ENCODE data around the gene CXCR1. TPM values are rescaled to one million over a fixed set of nuclear protein-coding genes. Genes with fewer than 3 reads are reported as not detected.
"Not testable (repeated sequence)": the region's sequence is repeated elsewhere in the genome, so short reads cannot be mapped to it uniquely, and the experiment has no call there.

The CXCR1 gene
- polyA plus RNA-seq (ENCODE audit: insufficient read length in 4 of 4): under 1 TPM in 1 of 4 donors, not detected in 3; 0.08 TPM

DNA sequence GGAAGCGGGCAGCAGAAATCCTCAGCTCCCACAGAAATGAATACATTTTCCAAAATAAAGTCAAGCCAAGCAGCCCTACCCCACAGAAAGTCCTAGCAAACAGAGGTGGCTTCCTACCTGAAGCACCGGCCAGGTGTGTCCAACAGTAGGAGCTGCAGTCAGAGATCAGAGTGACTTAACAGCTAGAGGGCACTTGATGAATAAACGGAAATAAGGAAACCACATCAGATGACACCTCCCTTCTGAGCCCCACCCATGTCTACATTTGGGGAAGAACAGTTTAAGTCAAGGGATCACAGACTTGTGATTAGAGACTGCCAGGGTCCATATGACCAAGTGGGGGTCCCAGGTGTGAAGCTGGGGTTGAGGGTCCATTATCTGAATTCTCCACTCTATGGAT, at the start of gene CXCR1:
Gene CXCR1, minus strand, starts transcription at position 172 of the 400 bp plus-strand sequence. CDS start 1,751 bp downstream, outside the sequence.
- no peak for DNase-seq (ENCODE audit: low read depth in 4 of 4, low spot score in 3 of 4)

DNA sequence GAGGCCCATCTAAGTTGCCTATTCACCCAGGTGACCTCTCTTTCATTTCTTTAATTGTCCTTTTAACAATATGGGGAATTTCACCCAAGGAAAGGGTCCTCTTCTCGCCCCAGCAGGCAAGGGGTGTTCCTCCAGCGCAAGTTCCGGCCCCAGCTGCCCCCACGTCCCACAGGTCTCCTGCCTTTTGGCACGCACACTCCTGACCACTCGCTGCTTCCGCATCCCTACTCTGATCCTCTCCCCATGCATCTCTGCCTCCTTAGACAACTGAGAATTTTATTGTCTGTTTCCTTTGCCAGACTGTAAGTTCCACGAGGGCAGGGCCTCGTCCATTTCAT, 49.5 kb upstream of the CXCR1 start:
- DNase-seq (ENCODE audit: low read depth in 4 of 4, low spot score in 3 of 4): no peak

- DNase-seq (ENCODE audit: low read depth in 4 of 4, low spot score in 3 of 4): no peak
Measured at GRCh38 chr2:218214116-218214515, 47.4 kb upstream of the CXCR1 start.

- DNase-seq (ENCODE audit: low read depth in 4 of 4, low spot score in 3 of 4): no peak
Measured at GRCh38 chr2:218209078-218209477, 42.3 kb upstream of the CXCR1 start.

DNA sequence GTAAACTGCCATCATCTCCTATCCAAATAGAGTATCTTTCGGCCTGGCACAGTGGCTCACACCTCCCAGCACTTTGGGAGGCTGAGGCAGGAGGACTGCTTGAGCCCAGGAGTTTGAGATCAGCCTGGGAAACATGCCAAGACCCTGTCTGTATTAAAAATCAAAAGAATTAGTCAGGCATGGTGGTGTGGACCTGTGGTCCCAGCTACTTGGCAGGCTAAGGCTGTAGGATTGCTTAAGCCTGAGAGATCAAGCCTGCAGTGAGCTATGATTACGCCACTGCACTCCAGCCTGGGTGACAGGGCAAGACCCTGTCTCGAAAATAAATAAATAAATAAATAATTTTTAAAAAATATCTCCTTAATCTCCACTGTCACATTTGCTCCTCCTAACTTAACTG, 35.5 kb upstream of the CXCR1 start:
- no peak for DNase-seq (ENCODE audit: low read depth in 4 of 4, low spot score in 3 of 4)

DNA sequence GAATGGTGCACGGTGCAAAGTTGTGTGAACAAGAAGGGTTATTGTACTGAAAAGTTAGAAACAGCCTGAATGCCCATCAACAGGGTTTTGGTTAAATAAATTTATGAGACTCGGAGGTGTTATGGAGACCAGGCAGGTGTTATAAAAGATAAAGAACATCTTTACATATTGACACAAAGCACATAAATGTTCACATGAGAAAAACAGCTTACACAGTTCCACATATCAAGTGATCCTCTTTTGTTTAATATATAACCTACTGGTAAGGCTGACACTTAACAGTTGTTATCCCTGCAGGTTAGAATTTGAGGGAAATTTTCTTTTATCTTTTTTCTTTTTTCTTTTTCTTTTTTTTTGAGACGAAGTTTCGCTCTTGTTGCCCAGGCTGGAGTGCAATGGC, 30.2 kb upstream of the CXCR1 start:
- DNase-seq (ENCODE audit: low read depth in 4 of 4, low spot score in 3 of 4): no peak

GRCh38 chr2:218194880-218195279, 28.1 kb upstream of the CXCR1 start:
- no peak for DNase-seq (ENCODE audit: low read depth in 4 of 4, low spot score in 3 of 4)

DNA sequence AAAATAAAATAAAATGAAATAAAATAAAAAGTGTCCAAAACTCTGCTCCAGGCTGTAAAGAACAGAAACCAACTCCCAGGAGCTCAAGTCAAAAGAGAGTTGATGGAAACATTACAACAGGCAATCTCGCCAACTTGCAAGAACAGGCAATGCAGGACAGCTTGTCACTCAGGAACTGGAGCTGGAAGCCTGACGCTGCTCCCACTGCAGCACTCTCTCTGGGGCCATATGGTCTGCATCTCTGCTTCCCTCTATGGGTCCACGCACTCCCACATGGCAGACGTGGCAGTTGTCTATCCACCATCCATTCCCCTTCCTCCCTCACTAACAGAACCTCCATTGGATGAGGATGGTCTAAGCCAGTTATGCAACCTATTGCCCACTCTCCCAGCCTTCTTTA, 26.9 kb upstream of the CXCR1 start:
- DNase-seq (ENCODE audit: low read depth in 4 of 4, low spot score in 3 of 4): no peak

DNA sequence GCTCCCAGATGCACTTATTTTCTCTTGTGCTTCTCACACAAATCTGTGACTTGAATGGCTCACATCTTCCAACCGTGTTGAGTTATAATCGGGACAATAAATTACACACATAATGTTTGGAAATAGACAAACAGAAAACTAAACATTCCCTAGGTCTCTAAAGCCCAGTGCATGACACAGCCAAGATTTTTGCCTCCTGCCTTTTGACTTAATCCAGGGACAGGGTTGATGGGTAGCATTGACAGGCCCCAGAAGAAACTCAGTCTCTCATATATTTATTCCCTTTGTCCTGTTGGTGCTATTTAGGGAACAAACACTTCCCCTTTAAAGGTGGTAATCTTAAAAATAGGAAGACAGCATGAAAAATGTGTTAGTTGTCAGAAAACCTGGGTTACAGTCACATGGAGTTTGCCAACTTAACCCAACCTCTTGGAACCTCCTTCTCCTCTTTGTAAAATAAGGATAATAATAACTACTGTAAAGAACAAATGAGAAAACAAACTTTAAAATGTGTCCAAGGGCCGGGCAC, 26.2 kb upstream of the CXCR1 start:
- DNase-seq (ENCODE audit: low read depth in 4 of 4, low spot score in 3 of 4): no peak

DNA sequence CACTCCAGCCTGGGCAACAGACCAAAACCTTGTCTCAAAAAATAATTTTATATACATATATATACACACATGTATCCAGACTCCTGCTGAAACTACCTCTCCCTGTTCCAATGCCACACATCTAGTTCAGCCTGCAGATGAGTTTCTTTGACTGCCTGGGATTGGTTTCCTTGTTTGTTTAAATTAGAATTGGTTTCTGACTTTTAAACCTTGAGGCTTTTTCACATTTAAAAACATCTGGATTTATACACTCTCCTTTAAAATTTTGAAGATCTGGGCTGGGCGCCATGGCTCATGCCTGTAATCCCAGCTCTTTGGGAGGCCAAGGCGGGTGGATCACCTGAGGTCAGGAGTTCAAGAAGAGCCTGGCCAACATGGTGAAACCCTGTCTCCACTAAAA, 21.8 kb upstream of the CXCR1 start:
- no peak for DNase-seq (ENCODE audit: low read depth in 4 of 4, low spot score in 3 of 4)

- no peak for DNase-seq (ENCODE audit: low read depth in 4 of 4, low spot score in 3 of 4)
Measured at GRCh38 chr2:218187296-218188015, 20.7 kb upstream of the CXCR1 start.

DNA sequence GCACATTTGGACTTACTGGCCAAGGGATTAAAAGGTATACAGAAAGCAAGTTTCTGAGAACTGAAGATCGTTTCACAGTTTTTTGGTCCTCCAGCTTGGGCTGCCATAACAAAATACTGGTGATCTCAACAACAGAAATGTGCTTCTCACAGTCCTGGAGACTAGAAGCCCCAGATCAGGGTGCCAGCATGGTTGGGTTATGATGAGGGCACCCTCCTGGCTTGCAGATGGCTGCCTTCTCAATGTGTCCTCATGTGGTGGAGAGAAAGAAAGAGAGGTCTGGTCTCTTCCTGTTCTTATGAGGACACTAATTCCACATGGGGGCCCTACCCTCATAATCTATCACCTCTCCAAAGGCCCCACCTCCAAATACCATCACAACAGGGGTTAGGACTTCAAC, 20.1 kb upstream of the CXCR1 start:
- DNase-seq (ENCODE audit: low read depth in 4 of 4, low spot score in 3 of 4): no peak

DNA sequence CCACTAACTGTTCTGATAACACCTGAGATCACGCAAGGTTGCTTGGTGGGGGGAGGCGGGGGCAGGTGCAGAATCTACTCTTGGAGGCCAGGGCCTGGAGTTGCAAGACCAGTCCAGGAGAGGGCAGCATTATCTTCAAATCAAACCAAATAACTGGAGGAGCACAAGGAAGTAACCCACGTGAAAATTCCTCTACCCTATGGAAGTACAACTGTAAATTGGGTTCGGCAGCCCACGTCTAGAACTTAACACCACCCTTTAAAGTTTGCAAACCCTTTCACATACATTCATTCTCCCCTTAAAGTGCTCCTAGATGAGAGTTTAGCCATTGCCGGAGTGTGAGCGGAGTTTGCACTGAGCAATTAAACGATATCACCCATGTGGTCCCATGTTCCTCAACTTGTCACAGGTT, 19.6 kb upstream of the CXCR1 start:
- peak; percentile 18 to 49 (median 20) for DNase-seq (ENCODE audit: low read depth in 4 of 4, low spot score in 3 of 4)

DNA sequence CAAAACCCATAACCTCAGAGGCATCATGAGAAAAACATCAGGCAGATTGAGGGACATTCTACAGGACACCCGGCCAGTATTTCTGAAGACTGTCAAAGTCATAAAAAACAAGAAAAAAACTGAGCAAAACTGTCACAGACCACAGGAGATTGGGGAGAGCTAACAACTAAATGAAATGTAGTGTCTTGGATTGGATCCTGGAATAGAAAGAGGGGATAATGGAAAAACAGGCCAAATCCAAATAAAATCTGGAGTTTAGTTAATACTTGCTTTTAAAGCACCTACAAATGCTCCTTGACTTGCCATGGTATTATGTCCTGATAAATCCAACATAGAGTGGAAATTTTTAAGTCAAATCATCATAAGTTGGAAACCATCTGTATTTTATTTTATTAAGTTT, 17.6 kb upstream of the CXCR1 start:
- DNase-seq (ENCODE audit: low read depth in 4 of 4, low spot score in 3 of 4): no peak

- no peak for DNase-seq (ENCODE audit: low read depth in 4 of 4, low spot score in 3 of 4)
Measured at GRCh38 chr2:218180467-218181114, 13.8 kb upstream of the CXCR1 start.

DNA sequence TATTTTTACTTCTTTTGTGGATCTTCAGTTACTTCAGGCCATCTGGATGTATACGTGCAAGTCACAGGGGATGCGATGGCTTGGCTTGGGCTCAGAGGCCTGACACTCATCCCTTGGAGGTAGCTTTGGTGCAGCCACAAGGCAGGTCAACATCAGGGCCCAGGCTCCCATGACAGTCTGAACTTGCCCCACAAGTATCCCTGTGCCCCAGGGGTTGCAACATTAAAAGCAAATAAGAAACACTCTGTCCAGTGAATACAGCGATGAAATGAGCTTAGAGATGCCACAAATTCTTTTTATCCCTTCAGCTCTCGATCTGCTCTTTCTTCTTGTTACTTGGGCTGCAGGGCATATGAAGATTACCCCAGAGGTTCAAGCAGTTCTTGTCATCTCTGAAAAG, 13.0 kb upstream of the CXCR1 start:
- no peak for DNase-seq (ENCODE audit: low read depth in 4 of 4, low spot score in 3 of 4)

DNA sequence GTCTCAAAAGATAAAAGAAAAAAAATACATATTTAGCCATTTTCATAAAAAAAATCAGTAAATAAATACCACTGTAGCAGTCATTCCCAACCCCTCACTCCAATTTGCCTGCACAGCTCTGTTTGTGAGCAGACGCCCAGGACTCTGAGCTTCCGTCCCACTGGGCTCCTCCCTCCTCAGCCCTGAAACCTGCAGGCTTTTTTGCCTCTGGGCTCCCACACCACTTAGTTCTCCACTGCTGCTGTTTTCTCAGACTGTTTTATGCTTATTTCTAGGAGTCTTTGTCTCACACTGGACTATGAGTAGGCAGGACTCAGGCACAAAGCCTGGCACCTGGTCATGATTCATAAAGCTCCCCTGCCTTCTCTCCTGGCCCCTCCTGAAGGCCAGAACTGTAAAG, 6.1 kb upstream of the CXCR1 start:
- no peak for DNase-seq (ENCODE audit: low read depth in 4 of 4, low spot score in 3 of 4)

- not testable (repeated sequence) for DNase-seq (ENCODE audit: low read depth in 4 of 4, low spot score in 3 of 4)
Measured at GRCh38 chr2:218171744-218172143, 5.0 kb upstream of the CXCR1 start.

DNA sequence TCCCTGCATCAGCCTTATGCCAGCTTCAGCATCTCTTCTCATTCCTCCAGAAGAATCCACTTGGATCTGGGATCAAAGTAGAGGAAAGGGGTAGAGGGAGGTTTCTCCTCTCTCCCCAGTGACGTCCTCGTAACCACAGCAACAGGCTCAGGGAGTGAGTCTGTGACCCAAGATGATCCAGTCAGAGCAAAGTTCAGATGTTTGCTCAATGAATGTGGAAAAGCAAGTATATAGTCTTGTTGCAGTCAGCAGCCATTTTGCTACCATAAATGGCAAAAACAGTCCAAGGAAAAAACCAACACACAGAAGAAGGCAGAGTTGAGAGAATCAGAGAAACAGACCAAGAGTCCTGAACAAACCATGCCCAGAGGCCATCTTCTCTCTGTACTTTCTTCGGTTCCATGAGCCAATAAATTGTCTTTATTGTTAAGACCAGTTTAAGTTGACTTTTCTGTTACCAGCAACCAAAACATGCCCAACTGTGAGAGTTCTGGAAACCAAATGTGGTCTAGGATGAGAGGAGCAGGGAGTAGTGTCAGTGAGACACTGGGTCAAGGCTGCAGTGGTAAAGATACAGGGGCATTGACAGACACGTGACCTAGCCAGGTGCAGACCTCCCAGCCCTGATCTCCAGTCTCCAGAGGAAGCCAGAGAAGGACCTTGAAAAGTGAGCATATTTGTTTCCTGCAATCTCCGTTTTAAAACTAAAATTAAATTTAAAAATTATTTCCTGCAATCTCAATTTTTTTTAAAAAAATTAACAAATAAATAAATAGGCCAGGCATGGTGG, 3.2 kb upstream of the CXCR1 start:
- no peak for DNase-seq (ENCODE audit: low read depth in 4 of 4, low spot score in 3 of 4)

DNA sequence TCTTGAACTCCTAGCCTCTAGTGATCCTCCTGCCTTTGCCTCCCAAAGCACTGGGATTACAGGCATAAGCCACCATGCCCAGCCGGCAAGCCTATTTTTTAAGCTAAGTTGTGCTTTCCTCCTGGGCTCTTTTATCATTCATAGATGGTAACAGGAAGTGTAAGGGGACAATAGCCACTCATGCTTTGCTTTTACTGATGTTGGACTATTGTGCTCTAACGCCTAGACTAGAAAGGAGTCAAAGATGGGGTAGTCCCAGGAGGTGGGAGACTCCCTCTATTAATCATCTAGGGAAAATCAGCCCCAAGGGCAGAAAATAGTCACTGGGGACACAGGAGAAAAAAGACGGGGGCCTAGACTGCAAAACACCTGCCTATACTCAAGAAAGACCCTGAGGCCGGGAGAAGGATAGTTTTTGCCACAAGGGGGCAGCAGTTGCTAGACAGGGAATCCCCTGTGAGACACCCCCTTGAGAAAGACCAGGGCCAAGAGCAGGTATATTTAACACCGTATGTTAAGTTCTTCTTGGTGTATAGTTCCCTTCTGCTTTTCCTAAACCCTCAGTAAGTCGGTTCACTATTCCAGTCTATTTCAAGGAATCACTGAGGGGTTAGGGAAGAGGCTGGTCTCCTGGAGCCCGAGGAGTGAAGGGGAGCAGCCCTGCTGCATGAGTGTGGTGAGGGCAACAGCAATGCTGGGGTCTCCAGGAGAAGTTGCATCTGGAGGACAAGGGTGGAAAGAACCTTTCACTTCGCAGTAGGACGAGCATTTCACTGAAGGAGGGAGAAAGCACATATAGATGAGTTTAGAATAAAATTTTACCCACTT, 2.1 kb upstream of the CXCR1 start:
- peak in 2 of 4 donors; percentile 14 for DNase-seq (ENCODE audit: low read depth in 4 of 4, low spot score in 3 of 4)

DNA sequence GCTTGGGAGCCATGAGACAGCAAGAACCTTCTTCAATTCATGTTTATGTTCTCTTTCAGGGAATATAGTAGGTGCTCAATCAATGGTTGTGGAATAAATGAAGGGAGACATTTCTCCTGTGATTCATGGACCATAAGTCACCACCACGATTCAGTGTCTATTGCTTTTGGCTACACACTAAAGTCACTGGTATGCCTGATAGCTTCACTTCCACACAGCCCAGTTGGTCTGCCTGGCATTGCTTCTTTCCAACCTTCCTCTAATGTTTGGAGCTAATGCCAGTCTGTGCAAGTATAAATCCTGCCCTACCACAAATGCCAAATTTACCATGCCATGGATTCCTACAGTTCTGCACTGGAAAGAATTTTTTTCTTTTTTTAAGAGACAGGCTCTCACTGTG, 1.3 kb upstream of the CXCR1 start:
- DNase-seq (ENCODE audit: low read depth in 4 of 4, low spot score in 3 of 4): no peak

Measured in right renal pelvis (tissue), 4 donors.